ENCODE measurements around the gene TMEM184A. TPM values are rescaled to one million over a fixed set of nuclear protein-coding genes. Genes with fewer than 3 reads are reported as not detected.

TMEM184A gene
- total RNA-seq, 2 donors from 2014 or later, result 4.6 to 5.1 TPM

DNA sequence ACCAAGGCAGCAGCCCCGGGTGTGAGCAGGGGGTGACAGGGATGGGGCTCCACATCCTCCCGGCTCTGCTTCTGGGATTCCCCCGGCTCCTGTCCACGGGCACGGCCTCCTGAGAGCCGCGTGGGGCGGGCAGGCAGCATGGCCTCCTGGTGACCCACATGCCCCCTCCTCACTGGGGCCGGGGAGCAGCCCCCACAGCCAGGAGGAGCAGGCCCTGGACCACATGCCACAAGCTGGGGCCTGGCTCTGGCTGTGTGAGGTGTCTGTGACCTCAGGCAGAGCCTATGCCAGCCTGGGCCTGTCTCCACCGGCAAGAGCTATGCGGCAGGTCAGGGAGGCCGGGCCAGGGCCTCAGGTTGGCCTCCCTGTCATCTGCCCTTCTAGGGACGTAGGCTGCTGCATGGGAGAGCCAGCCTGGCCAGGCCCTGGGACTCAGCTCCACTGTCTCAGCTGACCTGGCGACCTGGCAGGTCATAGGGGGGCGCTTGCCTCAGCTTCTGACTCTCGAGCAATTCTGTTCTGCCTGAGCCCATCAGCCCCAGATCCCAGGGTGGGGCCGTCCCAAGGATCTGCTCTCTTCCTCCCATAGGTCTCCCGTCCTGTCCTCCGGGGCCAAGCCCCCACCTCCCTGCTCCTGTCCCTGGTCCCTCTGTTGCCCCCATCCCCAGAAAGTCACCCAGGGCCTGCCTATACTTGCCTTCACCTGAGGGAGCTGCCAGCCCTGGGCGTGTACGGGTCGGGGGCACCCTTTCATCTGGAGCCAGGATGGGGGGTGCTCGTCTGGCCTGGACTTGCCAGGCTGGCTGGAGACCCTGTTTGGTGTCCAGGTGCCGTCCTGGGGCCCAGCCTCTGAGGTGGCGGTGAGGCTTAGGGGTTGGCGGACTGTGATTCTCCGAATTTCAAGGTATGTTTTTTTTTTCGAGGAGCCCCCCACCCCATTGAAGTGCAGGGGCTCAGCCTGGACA is 3.9 kb upstream of the TMEM184A start:
- Histone ChIP-seq H3K9me3 (ENCODE audit: control insufficient read depth, low read length) (no peaks in the 10 kb centered on the region), H3K36me3 (ENCODE audit: control insufficient read depth, insufficient read depth, low read length) (no peaks in the 10 kb centered on the region), H3K4me1 (ENCODE audit: control insufficient read depth, insufficient read depth, low read length) (no peaks in the 10 kb centered on the region), H3K27ac (ENCODE audit: low read depth, low read length) (no peak overlapping the region), H3K4me3 (ENCODE audit: low read length) (no peak overlapping the region), H3K9ac (ENCODE audit: extremely low read depth, low read length, poor library complexity, severe bottlenecking) (no peak overlapping the region), H3K27me3 (ENCODE audit: control insufficient read depth, insufficient read depth, low read length, poor library complexity, severe bottlenecking) (no peaks in the 10 kb centered on the region)
- TF ChIP-seq, protein P1, sequence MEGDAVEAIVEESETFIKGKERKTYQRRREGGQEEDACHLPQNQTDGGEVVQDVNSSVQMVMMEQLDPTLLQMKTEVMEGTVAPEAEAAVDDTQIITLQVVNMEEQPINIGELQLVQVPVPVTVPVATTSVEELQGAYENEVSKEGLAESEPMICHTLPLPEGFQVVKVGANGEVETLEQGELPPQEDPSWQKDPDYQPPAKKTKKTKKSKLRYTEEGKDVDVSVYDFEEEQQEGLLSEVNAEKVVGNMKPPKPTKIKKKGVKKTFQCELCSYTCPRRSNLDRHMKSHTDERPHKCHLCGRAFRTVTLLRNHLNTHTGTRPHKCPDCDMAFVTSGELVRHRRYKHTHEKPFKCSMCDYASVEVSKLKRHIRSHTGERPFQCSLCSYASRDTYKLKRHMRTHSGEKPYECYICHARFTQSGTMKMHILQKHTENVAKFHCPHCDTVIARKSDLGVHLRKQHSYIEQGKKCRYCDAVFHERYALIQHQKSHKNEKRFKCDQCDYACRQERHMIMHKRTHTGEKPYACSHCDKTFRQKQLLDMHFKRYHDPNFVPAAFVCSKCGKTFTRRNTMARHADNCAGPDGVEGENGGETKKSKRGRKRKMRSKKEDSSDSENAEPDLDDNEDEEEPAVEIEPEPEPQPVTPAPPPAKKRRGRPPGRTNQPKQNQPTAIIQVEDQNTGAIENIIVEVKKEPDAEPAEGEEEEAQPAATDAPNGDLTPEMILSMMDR (conservative IDR thresholded peaks at IDR 0.05), result no peak
- Mint-ChIP-seq H3K27ac (peak overlapping the region; percentile 48), H3K4me1 (peaks cover 10% of the 10 kb centered on the region), H3K36me3 (ENCODE audit: low read depth) (no peaks in the 10 kb centered on the region), H3K27me3 (ENCODE audit: insufficient read depth) (no peaks in the 10 kb centered on the region), H3K4me3 (no peak overlapping the region), H3K9me3 (no peaks in the 10 kb centered on the region)
- DNase-seq, result no peak
- 91 to 93% methylated on average over 14 to 28 of the region's 28 CpGs for WGBS, 2 experiments (ENCODE audit: insufficient coverage in 1 of 2, insufficient read length in 1 of 2)

DNA sequence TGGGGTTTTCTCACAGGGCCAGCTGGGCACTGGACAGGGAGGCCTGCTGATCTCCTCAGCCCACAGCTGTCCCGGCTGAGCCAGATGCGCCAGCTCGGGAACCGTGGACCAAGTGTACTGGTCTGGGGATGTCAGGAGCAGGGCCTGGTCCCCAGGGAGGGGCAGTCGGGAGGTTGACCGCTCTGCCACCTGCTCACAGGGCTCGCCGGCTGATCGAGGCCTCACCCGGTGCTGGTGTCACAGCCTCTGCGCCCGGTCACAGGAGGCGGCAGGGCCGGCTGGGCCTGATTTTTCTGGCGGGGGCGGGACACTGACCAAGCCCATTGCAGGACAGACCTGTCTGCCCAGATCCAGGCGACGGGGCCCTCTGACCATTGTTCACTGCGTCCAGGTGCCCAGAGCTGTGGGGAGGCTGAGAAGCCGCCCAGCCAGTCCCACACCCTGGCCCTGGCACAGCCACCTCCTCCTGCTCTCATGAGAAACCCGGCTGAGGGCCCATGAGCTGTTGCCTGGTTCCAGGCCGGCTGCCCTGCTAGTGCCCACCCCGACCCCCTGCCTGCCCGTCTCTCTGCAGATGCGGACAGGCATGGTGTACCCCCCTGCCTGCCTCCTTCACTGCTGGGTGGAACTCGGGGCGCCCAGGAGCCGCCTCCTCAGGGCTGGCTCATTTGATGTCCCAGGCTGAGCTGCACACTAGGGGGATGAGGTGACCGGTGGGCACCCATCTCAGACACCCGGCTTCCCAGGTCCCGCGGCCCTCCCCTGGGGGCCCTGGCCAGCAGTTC is 3.0 kb upstream of the TMEM184A start:
- no peaks in the 10 kb centered on the region for H3K9me3 ChIP-seq (ENCODE audit: control insufficient read depth, low read length)
- no peaks in the 10 kb centered on the region for H3K27me3 Mint-ChIP-seq (ENCODE audit: insufficient read depth)
- no peaks in the 10 kb centered on the region for H3K36me3 Mint-ChIP-seq (ENCODE audit: low read depth)
- H3K4me1 ChIP-seq (ENCODE audit: control insufficient read depth, insufficient read depth, low read length), result no peaks in the 10 kb centered on the region
- TF ChIP-seq, protein P1 (conservative IDR thresholded peaks at IDR 0.05), result no peak
- no peak overlapping the region for H3K27ac ChIP-seq (ENCODE audit: low read depth, low read length)
- 93% methylated on average over 15 to 32 of the region's 32 CpGs for WGBS, 2 experiments (ENCODE audit: insufficient coverage in 1 of 2, insufficient read length in 1 of 2)
- no peaks in the 10 kb centered on the region for H3K27me3 ChIP-seq (ENCODE audit: control insufficient read depth, insufficient read depth, low read length, poor library complexity, severe bottlenecking)
- H3K4me1 Mint-ChIP-seq, result peaks cover 14% of the 10 kb centered on the region
- no peak for DNase-seq
- no peak overlapping the region for H3K4me3 ChIP-seq (ENCODE audit: low read length)
- no peak overlapping the region for H3K4me3 Mint-ChIP-seq
- H3K36me3 ChIP-seq (ENCODE audit: control insufficient read depth, insufficient read depth, low read length), result no peaks in the 10 kb centered on the region
- no peaks in the 10 kb centered on the region for H3K9me3 Mint-ChIP-seq
- no peak overlapping the region for H3K27ac Mint-ChIP-seq
- no peak overlapping the region for H3K9ac ChIP-seq (ENCODE audit: extremely low read depth, low read length, poor library complexity, severe bottlenecking)

DNA sequence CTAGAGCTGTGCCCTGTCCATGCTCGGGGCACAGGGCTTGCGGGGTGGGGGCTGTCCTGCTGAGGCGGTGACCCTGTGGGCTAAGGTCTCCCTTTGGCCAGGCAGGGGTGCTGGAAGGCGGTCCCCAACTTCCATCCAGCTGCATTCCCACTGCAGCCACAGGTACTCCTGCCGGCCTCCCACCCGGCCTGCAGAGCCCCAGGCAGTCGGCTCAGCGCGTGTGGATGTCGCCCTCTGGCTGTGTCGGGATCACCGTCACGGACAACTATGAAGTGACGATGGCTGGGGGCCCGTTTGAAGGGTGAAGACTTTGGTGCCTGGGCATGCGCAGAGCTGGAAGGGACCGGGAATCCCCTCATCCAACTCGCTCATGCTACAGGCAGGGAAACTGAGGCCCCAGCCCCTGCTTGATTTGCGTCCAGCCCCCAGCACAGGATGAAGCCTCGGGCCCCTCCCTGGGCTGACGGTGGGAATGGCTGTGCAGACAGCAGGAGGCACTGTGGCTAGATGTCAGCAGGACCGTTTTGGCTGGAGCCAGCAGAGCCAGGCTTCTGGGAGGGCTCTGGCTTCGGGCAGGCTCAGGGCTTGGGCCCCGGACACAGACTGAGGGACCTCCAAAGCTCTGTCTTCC is 2.3 kb upstream of the TMEM184A start:
- Mint-ChIP-seq H3K27ac (no peak overlapping the region), H3K4me3 (no peak overlapping the region), H3K4me1 (peaks cover 14% of the 10 kb centered on the region), H3K9me3 (no peaks in the 10 kb centered on the region), H3K36me3 (ENCODE audit: low read depth) (no peaks in the 10 kb centered on the region), H3K27me3 (ENCODE audit: insufficient read depth) (no peaks in the 10 kb centered on the region)
- H3K27me3 ChIP-seq (ENCODE audit: control insufficient read depth, insufficient read depth, low read length, poor library complexity, severe bottlenecking), result no peaks in the 10 kb centered on the region
- no peaks in the 10 kb centered on the region for H3K4me1 ChIP-seq (ENCODE audit: control insufficient read depth, insufficient read depth, low read length)
- no peak overlapping the region for H3K9ac ChIP-seq (ENCODE audit: extremely low read depth, low read length, poor library complexity, severe bottlenecking)
- H3K9me3 ChIP-seq (ENCODE audit: control insufficient read depth, low read length), result no peaks in the 10 kb centered on the region
- no peak overlapping the region for H3K4me3 ChIP-seq (ENCODE audit: low read length)
- H3K27ac ChIP-seq (ENCODE audit: low read depth, low read length), result no peak overlapping the region
- TF ChIP-seq, protein P1 (conservative IDR thresholded peaks at IDR 0.05), result peak; percentile 65
- 72 to 80% methylated on average over 8 to 24 of the region's 24 CpGs for WGBS, 2 experiments (ENCODE audit: insufficient coverage in 1 of 2, insufficient read length in 1 of 2)
- no peaks in the 10 kb centered on the region for H3K36me3 ChIP-seq (ENCODE audit: control insufficient read depth, insufficient read depth, low read length)
- peak; percentile 82 for DNase-seq
